Natural killer cell (primary cell): ENCODE data around the gene NBL1. TPM values are rescaled to one million over a fixed set of nuclear protein-coding genes. Genes with fewer than 3 reads are reported as not detected.

ENCODE experiments used
- ATAC-seq, 3 donors: fragments of 150-1000 bp in 2 of 3; fragments of 200-7000 bp in 1 of 3; cut with Tn5 transposase; 1 replicate in 1 of 3; 2 replicates in 2 of 3; pipeline ENCODE4 v1.10.0; 2021; ENCODE audit warnings: mild to moderate bottlenecking in 2 of 3, moderate library complexity in 2 of 3
- DNase-seq, 2 donors: peaks; one replicate each; pipeline versions ENCODE4 v3.0.0 to v3.0.0-alpha.2; 2013 to 2021; ENCODE audit warnings: mixed read lengths in 1 of 2
- H3K27ac ChIP-seq: one replicate; pipeline ENCODE4 v1.5.1; 2013; ENCODE audit warnings: mild to moderate bottlenecking, low read length
- H3K27me3 ChIP-seq: one replicate; pipeline ENCODE4 v1.6.1; 2013; ENCODE audit warnings: low read length; ENCODE audit not compliant: control insufficient read depth, insufficient read depth
- H3K36me3 ChIP-seq: one replicate; pipeline ENCODE4 v1.6.1; 2013; ENCODE audit warnings: low read length; ENCODE audit not compliant: control insufficient read depth, insufficient read depth
- H3K4me1 ChIP-seq: one replicate; pipeline ENCODE4 v1.6.1; 2013; ENCODE audit warnings: low read length; ENCODE audit not compliant: control insufficient read depth, insufficient read depth
- H3K4me3 ChIP-seq: one replicate; pipeline ENCODE4 v1.5.1; 2013; ENCODE audit warnings: low read length
- H3K9me3 ChIP-seq: one replicate; pipeline ENCODE4 v1.6.1; 2013; ENCODE audit warnings: low read length; ENCODE audit not compliant: control insufficient read depth, insufficient read depth
- H3K27ac Mint-ChIP-seq, 2 donors: one replicate each; pipeline ENCODE4 v1.8.0; 2022; ENCODE audit warnings: mild to moderate bottlenecking in 2 of 2, mixed read lengths in 2 of 2, moderate library complexity in 1 of 2
- H3K27me3 Mint-ChIP-seq, 2 donors: one replicate each; pipeline ENCODE4 v1.8.0; 2022; ENCODE audit warnings: low read depth in 2 of 2, mixed read lengths in 2 of 2
- H3K36me3 Mint-ChIP-seq: one replicate; pipeline ENCODE4 v1.8.0; 2022; ENCODE audit warnings: mixed read lengths
- H3K4me1 Mint-ChIP-seq, 2 donors: one replicate each; pipeline ENCODE4 v1.8.0; 2022; ENCODE audit warnings: mixed read lengths in 2 of 2
- H3K4me3 Mint-ChIP-seq: one replicate; pipeline ENCODE4 v1.8.0; 2022; ENCODE audit warnings: mild to moderate bottlenecking, moderate library complexity, mixed read lengths
- H3K9me3 Mint-ChIP-seq, 2 donors: one replicate each; pipeline ENCODE4 v1.8.0; 2022; ENCODE audit warnings: mixed read lengths in 2 of 2
- CTCF ChIP-seq: fragments of 200-600 bp; IDR thresholded peaks from one replicate; pipeline ENCODE4 v1.8.0; 2022; ENCODE audit warnings: antibody characterized with exemption
- WGBS: methylation state at CpG from one replicate; pipeline ENCODE4 v1.1.7; 2013; ENCODE audit warnings: missing lambda C conversion rate; ENCODE audit not compliant: insufficient coverage; 5-methylcytosine and 5-hydroxymethylcytosine counted together
- intact Hi-C: fragments of 100-400 bp; cut with micrococcal nuclease; formaldehyde crosslinking; loops from one replicate; pipeline ENCODE4 v1.14.2; 2022
- total RNA-seq, 4 donors: library from RNA; stranded (reverse); fragments of 120-200 nt in 1 of 4; gene quantifications; one replicate each; pipeline versions ENCODE4 v1.2.3 to v1.2.4, GENCODE V29; 2013 to 2022

NBL1 gene
- total RNA-seq, 3 donors from 2014 or later (not counting 1 experiment from before 2014, with no cell fraction given) = 10.7 to 18.4 (median 11.4) TPM

- DNase-seq (no peak), ATAC-seq (no peak)
- Histone ChIP-seq H3K27me3 (no peaks in the 10 kb centered on the region), H3K9me3 (no peaks in the 10 kb centered on the region), H3K27ac (no peak overlapping the region), H3K4me1 (peaks cover 11% of the 10 kb centered on the region), H3K4me3 (no peak overlapping the region), H3K36me3 (no peaks in the 10 kb centered on the region)
- Mint-ChIP-seq H3K9me3 (no peaks in the 10 kb centered on the region), H3K27me3 (peaks cover 0 to 5% of the 10 kb centered on the region in 2 donors), H3K36me3 (no peaks in the 10 kb centered on the region), H3K27ac (no peak overlapping the region), H3K4me1 (peaks cover 0 to 6% of the 10 kb centered on the region in 2 donors), H3K4me3 (no peak overlapping the region)
- WGBS = 99% methylated on average over 9 of the region's 10 CpGs
- intact Hi-C loops = no loop called here
- TF ChIP-seq CTCF = no peak
Measured at GRCh38 chr1:19657511-19657910, 13.4 kb downstream of the NBL1 start.

GRCh38 chr1:19658186-19658585, 14.1 kb downstream of the NBL1 start:
- peak overlapping the region in 1 of 2 donors; percentile 47 for H3K27ac Mint-ChIP-seq
- H3K36me3 Mint-ChIP-seq = no peaks in the 10 kb centered on the region
- H3K9me3 Mint-ChIP-seq = no peaks in the 10 kb centered on the region
- no peak overlapping the region for H3K4me3 Mint-ChIP-seq
- no peak for TF ChIP-seq CTCF
- WGBS = 93% methylated on average over 13 of the region's 13 CpGs
- Histone ChIP-seq H3K27ac (no peak overlapping the region), H3K36me3 (no peaks in the 10 kb centered on the region), H3K9me3 (no peaks in the 10 kb centered on the region), H3K4me1 (peaks cover 11% of the 10 kb centered on the region), H3K4me3 (no peak overlapping the region), H3K27me3 (no peaks in the 10 kb centered on the region)
- intact Hi-C loops = no loop called here
- ATAC-seq (no peak), DNase-seq (no peak)
- peaks cover 0 to 9% of the 10 kb centered on the region in 2 donors for H3K27me3 Mint-ChIP-seq
- peaks cover 0 to 6% of the 10 kb centered on the region in 2 donors for H3K4me1 Mint-ChIP-seq

- intact Hi-C loops = loop anchor here (1.0 kb wide), 2 partner anchors 43 to 150 kb away; no protein-coding TSS in a partner anchor
- Mint-ChIP-seq H3K36me3 (no peaks in the 10 kb centered on the region), H3K27me3 (peaks cover 13 to 29% of the 10 kb centered on the region in 2 donors), H3K27ac (no peak overlapping the region), H3K4me3 (peak overlapping the region; percentile 31), H3K9me3 (no peaks in the 10 kb centered on the region), H3K4me1 (peaks cover 5 to 22% of the 10 kb centered on the region in 2 donors)
- Histone ChIP-seq H3K4me1 (peaks cover 18% of the 10 kb centered on the region), H3K9me3 (no peaks in the 10 kb centered on the region), H3K36me3 (no peaks in the 10 kb centered on the region), H3K27ac (no peak overlapping the region), H3K27me3 (peaks cover 9% of the 10 kb centered on the region), H3K4me3 (no peak overlapping the region)
- DNase-seq = peak in 1 of 2 donors; percentile 82
- TF ChIP-seq CTCF = peak; percentile 76
- ATAC-seq = peak in 2 of 3 donors; percentile 35 to 48
- 18% methylated on average over 5 of the region's 9 CpGs for WGBS
Measured at GRCh38 chr1:19661721-19662228, 17.7 kb downstream of the NBL1 start.

DNA sequence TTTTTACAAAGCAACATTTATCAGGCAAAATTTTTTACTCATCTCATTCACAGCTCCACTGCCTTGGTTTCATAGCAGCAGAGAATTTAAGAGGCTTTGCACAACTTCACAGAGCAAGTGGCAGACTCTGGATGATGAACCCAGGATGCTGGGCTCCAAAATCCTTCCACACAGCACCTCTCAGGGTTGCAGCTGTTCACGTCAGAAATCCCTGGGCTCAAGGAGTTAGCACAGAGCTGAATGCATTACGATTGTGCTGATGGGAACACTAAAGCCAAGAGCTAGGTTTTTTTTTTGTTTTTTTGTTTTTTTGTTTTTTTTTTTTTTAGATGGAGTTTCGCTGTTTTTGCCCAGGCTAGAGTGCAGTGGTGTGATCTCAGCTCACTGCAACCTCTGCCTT, 18.2 kb downstream of the NBL1 start:
- Histone ChIP-seq H3K4me1 (peaks cover 18% of the 10 kb centered on the region), H3K27ac (no peak overlapping the region), H3K27me3 (peaks cover 9% of the 10 kb centered on the region), H3K4me3 (no peak overlapping the region), H3K9me3 (no peaks in the 10 kb centered on the region), H3K36me3 (no peaks in the 10 kb centered on the region)
- intact Hi-C loops = no loop called here
- no peak for ATAC-seq
- WGBS = 86% methylated on average over 3 of the region's 3 CpGs
- H3K4me3 Mint-ChIP-seq = no peak overlapping the region
- H3K4me1 Mint-ChIP-seq = peaks cover 5 to 27% of the 10 kb centered on the region in 2 donors
- no peak overlapping the region for H3K27ac Mint-ChIP-seq
- no peaks in the 10 kb centered on the region for H3K9me3 Mint-ChIP-seq
- TF ChIP-seq CTCF = no peak
- H3K27me3 Mint-ChIP-seq = peaks cover 18 to 34% of the 10 kb centered on the region in 2 donors
- DNase-seq = no peak
- no peaks in the 10 kb centered on the region for H3K36me3 Mint-ChIP-seq
